A673 (cell line): ENCODE measurements around the gene TENM4.

Source experiments
- CTCF ChIP-seq: fragments of 300-800, 200-600 bp; sonication (generic); conservative IDR thresholded peaks from 2 replicates; pipeline ENCODE4 v1.5.1; 2017; ENCODE audit warnings: low read depth, mild to moderate bottlenecking, antibody characterized with exemption, low read length, moderate library complexity, mixed read lengths
- EZH2 ChIP-seq: fragments of 200-600 bp; sonication (generic); IDR thresholded peaks from 2 replicates; pipeline ENCODE4 v1.6.1; 2017; ENCODE audit warnings: borderline replicate concordance, low read depth, mild to moderate bottlenecking, mixed read lengths, antibody characterized with exemption, low read length; ENCODE audit not compliant: poor library complexity, severe bottlenecking

DNA sequence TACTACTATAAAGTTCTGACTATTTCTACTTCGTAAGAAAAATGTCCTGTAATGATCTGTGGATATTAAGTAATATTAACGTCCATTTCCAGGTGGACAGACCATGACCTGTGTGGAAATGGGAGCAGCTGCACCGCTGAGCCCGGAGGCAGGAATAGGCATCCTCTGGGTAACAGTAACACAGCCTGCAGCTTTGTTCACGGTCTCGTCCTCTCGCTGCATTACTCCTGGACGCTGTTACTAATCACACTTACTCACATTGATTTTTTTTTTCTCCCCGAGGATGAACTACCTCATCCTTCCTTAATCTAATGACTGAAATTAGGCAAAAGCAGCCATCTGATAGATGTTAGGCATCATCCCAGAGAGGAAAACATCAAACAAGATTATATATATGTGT is 520.5 kb downstream of the TENM4 start:
- TF ChIP-seq CTCF: no peak
- no peak for TF ChIP-seq EZH2
